Measurements from ENCODE around the gene TRAPPC3L. TPM values are rescaled to one million over a fixed set of nuclear protein-coding genes. Genes with fewer than 3 reads are reported as not detected.

TRAPPC3L gene
- total and polyA plus RNA-seq, 9 of the 15 experiments (the other 6 are each of a cell fraction or from before 2014, with no cell fraction given) = not detected

- peak; percentile 80 for TF ChIP-seq ARID4B (CRISPR knock-in tag; IDR thresholded peaks at IDR 0.05)
- TF ChIP-seq THRB (CRISPR knock-in tag; conservative IDR thresholded peaks at IDR 0.05) = no peak
- TF ChIP-seq E2F6 (IDR thresholded peaks at IDR 0.05; ENCODE audit: borderline replicate concordance in 1 of 2, extremely low read depth in 1 of 2, insufficient read depth in 1 of 2, insufficient read length in 1 of 2, low read depth in 1 of 2, low read length in 1 of 2, poor library complexity in 1 of 2, severe bottlenecking in 1 of 2) = peak; percentile 36 to 53
- TF ChIP-seq ZBTB9 (CRISPR knock-in tag; IDR thresholded peaks at IDR 0.05) = peak; percentile 97
- no peak for TF ChIP-seq SNRNP70 (optimal IDR thresholded peaks at IDR 0.05; ENCODE audit: low read depth, low read length)
- TF ChIP-seq TFAM (CRISPR knock-in tag; conservative IDR thresholded peaks at IDR 0.05) = no peak
- TF ChIP-seq E2F1 (CRISPR knock-in tag; IDR thresholded peaks at IDR 0.05) = peak; percentile 87
- TF ChIP-seq SOX6 (IDR thresholded peaks at IDR 0.05) = peak; percentile 33; the same call in 1 of the 2 replicates
- no peak for TF ChIP-seq ESRRB (CRISPR knock-in tag; IDR thresholded peaks at IDR 0.05; ENCODE audit: borderline replicate concordance)
- peak; percentile 73 to 88; a peak in 3 of 4 replicates for TF ChIP-seq RCOR1 (IDR thresholded peaks at IDR 0.05; ENCODE audit: borderline replicate concordance in 1 of 2, low read depth in 2 of 2, low read length in 2 of 2)
Observed at GRCh38 chr6:116570856-116571682, 25.6 kb upstream of the TRAPPC3L start, which contains the start of gene RWDD1 (continued).
